EH (cell line): ENCODE results near the gene CEMIP.
"Not testable (repeated sequence)": the region's sequence is repeated elsewhere in the genome, so short reads cannot be mapped to it uniquely, and the experiment has no call there.

Experiments
- DNase-seq: peaks from one replicate; pipeline ENCODE4 v3.0.0-alpha.2; 2015; ENCODE audit warnings: low read depth

Gene CEMIP

GRCh38 chr15:80758130-80758745 lies 20.9 kb upstream of the CEMIP start:
- no peak for DNase-seq

GRCh38 chr15:80760960-80761359 lies 18.2 kb upstream of the CEMIP start:
- DNase-seq: no peak

- no peak for DNase-seq
These were observed 17.4 kb upstream of the CEMIP start for GRCh38 chr15:80761754-80762153.

- not testable (repeated sequence) for DNase-seq
These were observed 15.9 kb upstream of the CEMIP start for GRCh38 chr15:80763235-80763634.

GRCh38 chr15:80764535-80764934 lies 14.6 kb upstream of the CEMIP start:
- no peak for DNase-seq

GRCh38 chr15:80766275-80766674 lies 12.9 kb upstream of the CEMIP start:
- DNase-seq: no peak

- no peak for DNase-seq
These were observed 11.0 kb upstream of the CEMIP start for GRCh38 chr15:80768158-80768557.

- DNase-seq: no peak
These were observed 9.9 kb upstream of the CEMIP start for GRCh38 chr15:80769153-80769828.

GRCh38 chr15:80769829-80770705 lies 9.1 kb upstream of the CEMIP start:
- DNase-seq: no peak

- DNase-seq: peak; percentile 81
These were observed 6.0 kb upstream of the CEMIP start for GRCh38 chr15:80773122-80773551.

GRCh38 chr15:80773792-80774352 lies 5.3 kb upstream of the CEMIP start:
- no peak for DNase-seq

GRCh38 chr15:80774486-80774885 lies 4.7 kb upstream of the CEMIP start:
- no peak for DNase-seq

- no peak for DNase-seq
These were observed 3.8 kb upstream of the CEMIP start for GRCh38 chr15:80775338-80775737.

- DNase-seq: peak; percentile 75
These were observed 2.6 kb upstream of the CEMIP start for GRCh38 chr15:80776420-80777045.

GRCh38 chr15:80777137-80777536 lies 2.0 kb upstream of the CEMIP start:
- DNase-seq: peak; percentile 92

GRCh38 chr15:80777826-80778620 lies 1.1 kb upstream of the CEMIP start:
- DNase-seq: no peak

- DNase-seq: no peak
These were observed 578 bp upstream of the CEMIP start for GRCh38 chr15:80778621-80778963.

GRCh38 chr15:80779658-80780415 lies 667 bp downstream of the CEMIP start:
- DNase-seq: peak; percentile 66

GRCh38 chr15:80780416-80781221 lies 1.4 kb downstream of the CEMIP start:
- DNase-seq: peak; percentile 75

- no peak for DNase-seq
These were observed 4.1 kb downstream of the CEMIP start for GRCh38 chr15:80783260-80783659.
